ENCODE measurements around the gene SPACA4. TPM values are rescaled to one million over a fixed set of nuclear protein-coding genes. Genes with fewer than 3 reads are reported as not detected.

Gene SPACA4
- total RNA-seq, 1 experiment from 2014 or later: not detected

DNA sequence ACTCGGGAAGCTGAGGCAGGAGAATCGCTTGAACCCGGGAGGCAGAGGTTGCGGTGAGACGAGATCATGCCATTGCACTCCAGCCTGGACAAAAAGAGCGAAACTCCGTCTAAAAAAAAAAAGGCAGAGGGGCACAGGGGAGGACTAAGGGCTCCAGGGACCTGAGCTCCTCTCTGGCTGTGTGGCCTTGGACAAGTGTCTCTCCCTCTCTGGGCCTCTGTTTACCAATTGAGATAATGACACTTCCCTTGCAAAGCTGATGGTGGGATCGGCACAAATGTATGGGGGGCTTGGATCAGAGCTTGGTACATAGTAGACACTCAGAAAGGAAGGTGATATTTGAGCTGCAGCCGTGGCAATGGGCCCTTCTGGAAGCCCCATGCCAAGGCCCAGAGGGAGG lies 11.4 kb upstream of the SPACA4 start:
- H3K4me1 ChIP-seq (ENCODE audit: control insufficient read depth, insufficient read depth, low read length): no peaks in the 10 kb centered on the region
- in situ Hi-C loops (cut with HindIII; ENCODE audit: low pct_unique_long_range_greater_than_20kb, low sequenced_read_pairs) (no loop called here), intact Hi-C loops (cut with micrococcal nuclease; ENCODE audit: unreplicated experiment) (no loop called here)
- no peaks in the 10 kb centered on the region for H3K27me3 ChIP-seq (ENCODE audit: control insufficient read depth, insufficient read depth, low read length)
- no TSS peak for BruUV-seq (replicated peaks)
- CTCF ChIA-PET: interaction anchor here (0.7 to 1.9 kb wide), 2 partner anchors 11 to 102 kb away, joined by 7 to 9 read pairs; no protein-coding TSS in a partner anchor
- H3K9me3 ChIP-seq (ENCODE audit: control insufficient read depth, insufficient read depth, low read depth, low read length): no peaks in the 10 kb centered on the region
- no peaks in the 10 kb centered on the region for H3K36me3 ChIP-seq (ENCODE audit: control insufficient read depth, insufficient read depth, low read length)
- DNase-seq (ENCODE audit: low read depth, low spot score) (no peak), ATAC-seq (no peak)
- no peak overlapping the region for H3K4me3 ChIP-seq (ENCODE audit: low read depth in 2 of 2, low read length in 2 of 2)
- no peak overlapping the region for H3K27ac ChIP-seq (ENCODE audit: low read length)
- TF ChIP-seq, protein P1, sequence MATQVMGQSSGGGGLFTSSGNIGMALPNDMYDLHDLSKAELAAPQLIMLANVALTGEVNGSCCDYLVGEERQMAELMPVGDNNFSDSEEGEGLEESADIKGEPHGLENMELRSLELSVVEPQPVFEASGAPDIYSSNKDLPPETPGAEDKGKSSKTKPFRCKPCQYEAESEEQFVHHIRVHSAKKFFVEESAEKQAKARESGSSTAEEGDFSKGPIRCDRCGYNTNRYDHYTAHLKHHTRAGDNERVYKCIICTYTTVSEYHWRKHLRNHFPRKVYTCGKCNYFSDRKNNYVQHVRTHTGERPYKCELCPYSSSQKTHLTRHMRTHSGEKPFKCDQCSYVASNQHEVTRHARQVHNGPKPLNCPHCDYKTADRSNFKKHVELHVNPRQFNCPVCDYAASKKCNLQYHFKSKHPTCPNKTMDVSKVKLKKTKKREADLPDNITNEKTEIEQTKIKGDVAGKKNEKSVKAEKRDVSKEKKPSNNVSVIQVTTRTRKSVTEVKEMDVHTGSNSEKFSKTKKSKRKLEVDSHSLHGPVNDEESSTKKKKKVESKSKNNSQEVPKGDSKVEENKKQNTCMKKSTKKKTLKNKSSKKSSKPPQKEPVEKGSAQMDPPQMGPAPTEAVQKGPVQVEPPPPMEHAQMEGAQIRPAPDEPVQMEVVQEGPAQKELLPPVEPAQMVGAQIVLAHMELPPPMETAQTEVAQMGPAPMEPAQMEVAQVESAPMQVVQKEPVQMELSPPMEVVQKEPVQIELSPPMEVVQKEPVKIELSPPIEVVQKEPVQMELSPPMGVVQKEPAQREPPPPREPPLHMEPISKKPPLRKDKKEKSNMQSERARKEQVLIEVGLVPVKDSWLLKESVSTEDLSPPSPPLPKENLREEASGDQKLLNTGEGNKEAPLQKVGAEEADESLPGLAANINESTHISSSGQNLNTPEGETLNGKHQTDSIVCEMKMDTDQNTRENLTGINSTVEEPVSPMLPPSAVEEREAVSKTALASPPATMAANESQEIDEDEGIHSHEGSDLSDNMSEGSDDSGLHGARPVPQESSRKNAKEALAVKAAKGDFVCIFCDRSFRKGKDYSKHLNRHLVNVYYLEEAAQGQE (IDR thresholded peaks at IDR 0.05; ENCODE audit: insufficient read depth in 1 of 2, low read depth in 2 of 2, low read length in 1 of 2): no peak
- TF ChIP-seq POLR2AphosphoS5 (IDR thresholded peaks at IDR 0.05; ENCODE audit: low read depth, low read length): no peak
- TF ChIP-seq, protein P2, sequence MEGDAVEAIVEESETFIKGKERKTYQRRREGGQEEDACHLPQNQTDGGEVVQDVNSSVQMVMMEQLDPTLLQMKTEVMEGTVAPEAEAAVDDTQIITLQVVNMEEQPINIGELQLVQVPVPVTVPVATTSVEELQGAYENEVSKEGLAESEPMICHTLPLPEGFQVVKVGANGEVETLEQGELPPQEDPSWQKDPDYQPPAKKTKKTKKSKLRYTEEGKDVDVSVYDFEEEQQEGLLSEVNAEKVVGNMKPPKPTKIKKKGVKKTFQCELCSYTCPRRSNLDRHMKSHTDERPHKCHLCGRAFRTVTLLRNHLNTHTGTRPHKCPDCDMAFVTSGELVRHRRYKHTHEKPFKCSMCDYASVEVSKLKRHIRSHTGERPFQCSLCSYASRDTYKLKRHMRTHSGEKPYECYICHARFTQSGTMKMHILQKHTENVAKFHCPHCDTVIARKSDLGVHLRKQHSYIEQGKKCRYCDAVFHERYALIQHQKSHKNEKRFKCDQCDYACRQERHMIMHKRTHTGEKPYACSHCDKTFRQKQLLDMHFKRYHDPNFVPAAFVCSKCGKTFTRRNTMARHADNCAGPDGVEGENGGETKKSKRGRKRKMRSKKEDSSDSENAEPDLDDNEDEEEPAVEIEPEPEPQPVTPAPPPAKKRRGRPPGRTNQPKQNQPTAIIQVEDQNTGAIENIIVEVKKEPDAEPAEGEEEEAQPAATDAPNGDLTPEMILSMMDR (IDR thresholded peaks at IDR 0.05): no peak
- TF ChIP-seq SIN3A (IDR thresholded peaks at IDR 0.05; ENCODE audit: borderline replicate concordance, insufficient read depth, low read depth, low read length): no peak
- no peak for TF ChIP-seq TCF7L2 (IDR thresholded peaks at IDR 0.05; ENCODE audit: low read depth, low read length)
- POLR2A ChIA-PET: no interaction called here

DNA sequence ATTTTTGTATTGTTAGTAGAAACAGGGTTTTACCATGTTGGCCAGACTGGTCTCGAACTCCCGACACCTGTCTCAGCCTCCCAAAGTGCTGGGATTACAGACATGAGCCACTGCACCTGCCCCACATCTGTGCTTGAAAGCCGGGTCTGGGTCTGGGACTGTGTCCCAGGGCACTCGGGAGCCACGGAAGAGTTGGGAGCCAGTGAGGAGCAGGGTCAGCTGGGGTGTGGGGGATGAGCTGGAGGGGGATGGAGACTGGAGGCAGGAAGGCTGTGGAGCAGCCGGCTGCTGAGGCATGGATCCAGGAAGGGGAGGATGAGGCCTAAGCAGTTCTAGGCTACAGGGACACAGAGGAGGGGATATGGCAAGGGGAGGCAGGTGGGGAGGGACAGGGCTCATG lies 10.7 kb upstream of the SPACA4 start:
- H3K4me3 ChIP-seq (ENCODE audit: low read depth in 2 of 2, low read length in 2 of 2): no peak overlapping the region
- intact Hi-C loops (cut with micrococcal nuclease; ENCODE audit: unreplicated experiment) (no loop called here), in situ Hi-C loops (cut with HindIII; ENCODE audit: low pct_unique_long_range_greater_than_20kb, low sequenced_read_pairs) (no loop called here)
- TF ChIP-seq, protein P1 (IDR thresholded peaks at IDR 0.05; ENCODE audit: insufficient read depth in 1 of 2, low read depth in 2 of 2, low read length in 1 of 2): no peak
- TF ChIP-seq, protein P2 (IDR thresholded peaks at IDR 0.05): no peak
- TF ChIP-seq POLR2AphosphoS5 (IDR thresholded peaks at IDR 0.05; ENCODE audit: low read depth, low read length) (no peak), SIN3A (IDR thresholded peaks at IDR 0.05; ENCODE audit: borderline replicate concordance, insufficient read depth, low read depth, low read length) (no peak), TCF7L2 (IDR thresholded peaks at IDR 0.05; ENCODE audit: low read depth, low read length) (no peak)
- H3K27me3 ChIP-seq (ENCODE audit: control insufficient read depth, insufficient read depth, low read length): no peaks in the 10 kb centered on the region
- ATAC-seq: no peak
- H3K36me3 ChIP-seq (ENCODE audit: control insufficient read depth, insufficient read depth, low read length): no peaks in the 10 kb centered on the region
- no TSS peak for BruUV-seq (replicated peaks)
- POLR2A ChIA-PET: no interaction called here
- no peaks in the 10 kb centered on the region for H3K9me3 ChIP-seq (ENCODE audit: control insufficient read depth, insufficient read depth, low read depth, low read length)
- DNase-seq (ENCODE audit: low read depth, low spot score): no peak
- no peaks in the 10 kb centered on the region for H3K4me1 ChIP-seq (ENCODE audit: control insufficient read depth, insufficient read depth, low read length)
- CTCF ChIA-PET: interaction anchor here (1.9 kb wide), 1 partner anchor 11 kb away, joined by 7 read pairs; no protein-coding TSS in a partner anchor
- no peak overlapping the region for H3K27ac ChIP-seq (ENCODE audit: low read length)
